AG09309 (cell line): ENCODE results near the gene NOC4L.

Experiments used
- DNase-seq: peaks from one replicate; pipeline ENCODE4 v3.0.0-alpha.2; 2010; ENCODE audit warnings: low read depth
- H3K4me3 ChIP-seq: 2 replicates; pipeline ENCODE4 v1.5.1; 2011; ENCODE audit warnings: mild to moderate bottlenecking, low read depth, low read length, moderate library complexity; ENCODE audit not compliant: control insufficient read depth
- CTCF ChIP-seq: IDR thresholded peaks from 2 replicates; pipeline ENCODE4 v1.5.1; 2011; ENCODE audit warnings: mild to moderate bottlenecking, low read depth, low read length, inconsistent platforms; ENCODE audit not compliant: insufficient read depth, control insufficient read depth; ENCODE audit errors: missing control alignments

Gene NOC4L

DNA sequence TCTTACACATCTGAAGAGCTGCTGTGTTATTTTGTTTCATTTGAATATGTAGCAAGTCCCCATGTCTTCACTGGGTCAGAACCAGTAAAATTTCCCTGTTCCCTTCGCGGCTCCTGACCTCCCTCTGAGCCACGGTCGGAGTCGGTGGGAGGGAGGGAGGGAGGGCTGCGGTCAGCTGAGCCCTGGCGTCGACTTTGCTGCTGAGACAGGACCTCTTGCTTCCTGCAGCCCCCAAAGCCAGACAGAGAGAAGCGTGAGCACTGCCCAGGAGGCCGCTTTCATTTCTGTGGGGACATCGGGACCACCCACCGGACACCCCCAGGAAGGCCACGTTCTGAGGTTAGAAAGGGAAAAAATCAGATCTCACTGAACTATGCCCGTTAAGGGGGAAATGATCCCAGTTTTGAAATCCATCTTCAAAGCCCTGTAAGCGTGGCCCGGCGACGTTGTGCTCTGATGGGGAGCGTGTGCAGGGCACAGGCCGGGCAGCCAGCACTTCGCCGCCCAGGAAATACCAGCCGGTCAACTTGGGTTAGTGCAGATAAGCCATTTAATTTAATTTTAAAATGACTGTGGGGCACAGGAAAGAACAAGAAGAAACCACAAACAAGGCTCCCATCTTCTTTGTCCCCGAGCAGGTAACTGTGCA is 42.1 kb downstream of the NOC4L start:
- TF ChIP-seq CTCF = no peak
- no peak for DNase-seq
- H3K4me3 ChIP-seq = no peak overlapping the region

- DNase-seq = no peak
- no peak overlapping the region for H3K4me3 ChIP-seq
- TF ChIP-seq CTCF = no peak
Measured at GRCh38 chr12:132186857-132187620, 42.8 kb downstream of the NOC4L start.

DNA sequence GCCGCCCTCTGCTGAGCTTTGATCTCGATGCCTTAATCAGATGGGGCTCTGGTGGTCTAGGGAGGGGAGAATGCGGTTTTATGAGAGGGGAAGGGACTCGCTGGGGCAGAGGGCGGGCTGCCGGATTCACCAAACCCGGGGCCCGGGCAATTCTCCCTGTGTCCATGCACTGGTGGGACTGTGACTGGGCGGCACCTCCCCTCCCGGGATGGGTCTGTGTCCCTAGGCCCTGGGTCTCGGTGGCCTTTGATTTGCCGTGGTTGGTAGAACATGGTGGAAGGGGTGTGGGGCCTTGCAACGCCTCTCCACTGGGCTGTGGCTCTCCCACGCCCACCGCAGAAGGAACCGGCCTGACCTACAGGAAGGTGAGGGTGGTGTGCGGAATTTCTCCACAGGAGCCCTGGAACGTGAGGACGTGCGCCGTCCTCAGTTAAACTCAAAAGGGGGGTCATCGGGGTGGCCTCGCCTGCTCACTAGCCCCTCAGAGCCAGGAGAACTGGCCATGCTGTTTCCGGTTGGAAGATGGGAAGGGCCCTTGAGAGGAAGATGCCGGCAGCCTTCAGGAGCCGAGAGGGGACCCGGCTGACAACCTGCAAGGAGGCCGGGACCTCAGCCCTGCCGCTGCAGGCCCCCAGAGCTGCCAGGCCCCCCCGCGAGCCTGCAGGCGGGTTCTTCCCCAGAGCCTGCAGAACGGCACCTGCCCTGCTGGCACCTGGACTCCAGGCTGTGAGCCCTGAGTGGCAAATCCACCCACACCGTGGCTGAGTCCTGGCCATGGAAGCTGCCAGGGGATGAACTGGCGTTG is 43.6 kb downstream of the NOC4L start:
- H3K4me3 ChIP-seq = no peak overlapping the region
- no peak for TF ChIP-seq CTCF
- DNase-seq = no peak

DNA sequence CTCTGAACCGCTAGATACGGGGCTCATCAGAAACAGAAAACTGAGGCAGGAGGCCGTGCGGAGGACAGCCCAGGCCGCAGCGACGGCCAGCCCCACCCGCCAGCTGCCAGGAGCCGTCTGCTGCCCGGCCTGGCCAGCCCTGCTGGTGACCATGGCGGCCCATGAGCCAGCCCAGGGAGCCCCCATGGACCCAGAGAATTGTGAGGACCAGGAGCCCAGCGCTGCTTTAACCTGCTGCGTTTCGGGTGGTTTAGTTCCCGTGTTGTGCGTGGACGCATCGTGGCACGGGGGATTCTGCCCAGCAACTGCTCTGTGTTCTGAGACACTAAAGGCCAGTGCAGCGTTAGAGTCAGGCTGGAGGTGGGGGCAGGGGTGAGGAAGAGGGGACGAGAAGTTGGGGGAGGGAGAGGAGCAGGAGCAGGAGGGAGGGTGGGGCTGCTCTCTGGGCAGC is 44.2 kb downstream of the NOC4L start:
- H3K4me3 ChIP-seq = no peak overlapping the region
- DNase-seq = no peak
- no peak for TF ChIP-seq CTCF

DNA sequence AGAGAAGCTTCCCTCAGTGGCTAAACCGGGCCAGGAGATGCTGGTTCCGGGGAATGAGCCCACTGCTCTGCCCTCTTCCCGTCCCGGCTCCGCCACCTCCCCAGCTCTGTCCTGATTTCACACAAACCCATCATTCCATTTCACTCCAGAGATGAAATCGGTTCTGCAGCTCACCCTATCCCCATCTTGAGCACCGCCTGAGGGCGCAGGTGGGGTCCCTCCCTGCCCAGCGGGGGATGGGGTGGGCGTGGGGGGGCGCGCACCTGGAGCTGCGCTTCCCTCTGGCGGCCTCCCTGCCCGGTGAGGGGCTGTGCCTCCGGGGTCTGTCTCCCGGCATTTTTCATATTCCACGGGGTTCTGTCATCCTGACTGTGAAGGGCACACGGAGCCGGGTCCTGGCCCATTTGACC is 44.7 kb downstream of the NOC4L start:
- no peak for TF ChIP-seq CTCF
- H3K4me3 ChIP-seq = peak overlapping the region; percentile 46
- DNase-seq = no peak

GRCh38 chr12:132189378-132190011 is 45.2 kb downstream of the NOC4L start:
- TF ChIP-seq CTCF = no peak
- H3K4me3 ChIP-seq = peak overlapping the region; percentile 46
- peak; percentile 11 for DNase-seq
